ENCODE data around the gene C16orf96. TPM values are rescaled to one million over a fixed set of nuclear protein-coding genes. Genes with fewer than 3 reads are reported as not detected.

The C16orf96 gene
- total and polyA plus RNA-seq, 2 donors (not counting 1 experiment from before 2014, with no cell fraction given): 0.31 to 0.79 TPM

DNA sequence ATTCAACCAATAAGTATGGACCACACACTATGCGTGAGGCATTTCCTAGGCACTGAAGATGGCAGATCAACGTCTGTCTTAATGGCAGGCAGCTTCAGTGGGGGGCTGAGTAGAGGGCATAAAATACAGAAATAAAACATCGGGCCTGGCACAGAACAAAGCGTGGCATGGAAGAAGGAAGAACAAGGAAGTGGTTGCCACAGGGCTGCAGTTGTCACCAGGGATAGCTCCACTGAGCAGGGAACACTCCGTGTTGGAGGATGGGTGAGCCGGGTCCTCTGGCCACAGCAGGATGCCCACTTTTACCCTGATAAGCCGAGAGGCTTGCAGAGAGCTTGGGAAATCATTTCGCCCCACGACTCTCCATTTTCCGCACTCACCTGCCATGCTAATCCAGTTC is 23.9 kb upstream of the C16orf96 start:
- Mint-ChIP-seq H3K4me3 (no peak overlapping the region), H3K27me3 (no peaks in the 10 kb centered on the region), H3K4me1 (peaks cover 28% of the 10 kb centered on the region), H3K27ac (no peak overlapping the region), H3K9me3 (ENCODE audit: insufficient read depth) (no peaks in the 10 kb centered on the region)
- H3K9me3 ChIP-seq (ENCODE audit: control extremely low read depth in 1 of 3, control insufficient read depth in 2 of 3, insufficient read depth in 1 of 3, low read length in 2 of 3): peaks cover 0 to 2% (median 0%) of the 10 kb centered on the region in 3 donors
- intact Hi-C loops (cut with micrococcal nuclease): no loop called here
- H3K27me3 ChIP-seq (replicated peaks in 1 of 4; ENCODE audit: control extremely low read depth in 1 of 4, control insufficient read depth in 3 of 4, insufficient read depth in 4 of 4, low read length in 3 of 4): no peaks in the 10 kb centered on the region
- peaks cover 0 to 5% of the 10 kb centered on the region in 2 experiments for H3K36me3 ChIP-seq (replicated peaks in 1 of 2; ENCODE audit: control extremely low read depth in 1 of 2, control insufficient read depth in 1 of 2, extremely low read depth in 1 of 2, insufficient read depth in 2 of 2, low read length in 1 of 2)
- no peak overlapping the region for H3K9ac ChIP-seq (ENCODE audit: low read length)
- H3K79me2 ChIP-seq (ENCODE audit: control insufficient read depth, insufficient read depth, low read length): peaks cover 44% of the 10 kb centered on the region
- over 99% methylated on average over 10 of the region's 10 CpGs for WGBS (ENCODE audit: insufficient coverage)
- no peak for ATAC-seq (ENCODE audit: low read depth)
- no peaks in the 10 kb centered on the region for H4K20me1 ChIP-seq (ENCODE audit: control insufficient read depth, insufficient read depth, low read length, poor library complexity, severe bottlenecking)
- H3K4me3 ChIP-seq (ENCODE audit: control extremely low read depth in 1 of 5, extremely low read depth in 1 of 5, insufficient read depth in 1 of 5, low read depth in 2 of 5, low read length in 4 of 5): no peak overlapping the region
- no peak for DNase-seq
- ChIA-PET POLR2A (no interaction called here), CTCF (interaction anchor here (1.4 kb wide), 1 partner anchor 18 kb away, joined by 3 read pairs; no protein-coding TSS in a partner anchor)
- H3K4me1 ChIP-seq (ENCODE audit: control insufficient read depth in 2 of 2, insufficient read depth in 2 of 2, low read length in 2 of 2): peaks cover 14 to 25% of the 10 kb centered on the region in 2 donors
- H3K27ac ChIP-seq (ENCODE audit: low read length in 2 of 2): no peak overlapping the region
- no peak overlapping the region for H2AFZ ChIP-seq (ENCODE audit: insufficient read depth, low read depth, low read length, poor library complexity, severe bottlenecking)
- no peak overlapping the region for H3K4me2 ChIP-seq (replicated peaks; ENCODE audit: low read depth, low read length, poor library complexity, severe bottlenecking)
- no peak for TF ChIP-seq EZH2 (IDR thresholded peaks at IDR 0.05; ENCODE audit: borderline replicate concordance, insufficient read depth, low read depth, low read length, poor library complexity, severe bottlenecking)
- TF ChIP-seq, protein P1, sequence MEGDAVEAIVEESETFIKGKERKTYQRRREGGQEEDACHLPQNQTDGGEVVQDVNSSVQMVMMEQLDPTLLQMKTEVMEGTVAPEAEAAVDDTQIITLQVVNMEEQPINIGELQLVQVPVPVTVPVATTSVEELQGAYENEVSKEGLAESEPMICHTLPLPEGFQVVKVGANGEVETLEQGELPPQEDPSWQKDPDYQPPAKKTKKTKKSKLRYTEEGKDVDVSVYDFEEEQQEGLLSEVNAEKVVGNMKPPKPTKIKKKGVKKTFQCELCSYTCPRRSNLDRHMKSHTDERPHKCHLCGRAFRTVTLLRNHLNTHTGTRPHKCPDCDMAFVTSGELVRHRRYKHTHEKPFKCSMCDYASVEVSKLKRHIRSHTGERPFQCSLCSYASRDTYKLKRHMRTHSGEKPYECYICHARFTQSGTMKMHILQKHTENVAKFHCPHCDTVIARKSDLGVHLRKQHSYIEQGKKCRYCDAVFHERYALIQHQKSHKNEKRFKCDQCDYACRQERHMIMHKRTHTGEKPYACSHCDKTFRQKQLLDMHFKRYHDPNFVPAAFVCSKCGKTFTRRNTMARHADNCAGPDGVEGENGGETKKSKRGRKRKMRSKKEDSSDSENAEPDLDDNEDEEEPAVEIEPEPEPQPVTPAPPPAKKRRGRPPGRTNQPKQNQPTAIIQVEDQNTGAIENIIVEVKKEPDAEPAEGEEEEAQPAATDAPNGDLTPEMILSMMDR (IDR thresholded peaks at IDR 0.05): no peak

DNA sequence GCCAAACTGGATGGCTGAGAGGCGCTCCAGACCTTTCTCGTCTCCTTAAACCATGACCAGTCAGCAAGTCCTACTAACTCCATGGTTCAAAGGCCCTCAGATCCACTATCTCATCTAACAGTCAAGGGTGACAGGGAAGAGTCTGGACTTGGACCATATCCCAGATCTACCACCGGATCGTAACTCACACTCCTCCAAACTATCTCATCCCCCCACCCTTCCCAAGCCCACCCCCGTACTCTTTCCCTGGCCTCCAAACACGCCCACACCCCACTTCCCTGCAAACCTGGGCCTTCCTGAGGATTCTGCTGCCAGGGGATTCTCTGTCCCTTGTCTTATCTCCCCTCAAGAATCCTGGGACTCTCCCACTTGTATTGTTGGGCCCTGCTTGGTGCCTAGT is 22.6 kb upstream of the C16orf96 start:
- Histone ChIP-seq H2AFZ (ENCODE audit: insufficient read depth, low read depth, low read length, poor library complexity, severe bottlenecking) (no peak overlapping the region), H3K27me3 (replicated peaks in 1 of 4; ENCODE audit: control extremely low read depth in 1 of 4, control insufficient read depth in 3 of 4, insufficient read depth in 4 of 4, low read length in 3 of 4) (no peaks in the 10 kb centered on the region), H3K4me3 (ENCODE audit: control extremely low read depth in 1 of 5, extremely low read depth in 1 of 5, insufficient read depth in 1 of 5, low read depth in 2 of 5, low read length in 4 of 5) (no peak overlapping the region), H3K4me2 (replicated peaks; ENCODE audit: low read depth, low read length, poor library complexity, severe bottlenecking) (no peak overlapping the region), H3K36me3 (replicated peaks in 1 of 2; ENCODE audit: control extremely low read depth in 1 of 2, control insufficient read depth in 1 of 2, extremely low read depth in 1 of 2, insufficient read depth in 2 of 2, low read length in 1 of 2) (peaks cover 0 to 5% of the 10 kb centered on the region in 2 experiments), H3K4me1 (ENCODE audit: control insufficient read depth in 2 of 2, insufficient read depth in 2 of 2, low read length in 2 of 2) (peaks cover 21 to 26% of the 10 kb centered on the region in 2 donors), H3K79me2 (ENCODE audit: control insufficient read depth, insufficient read depth, low read length) (peaks cover 56% of the 10 kb centered on the region), H3K27ac (ENCODE audit: low read length in 2 of 2) (no peak overlapping the region), H4K20me1 (ENCODE audit: control insufficient read depth, insufficient read depth, low read length, poor library complexity, severe bottlenecking) (no peaks in the 10 kb centered on the region), H3K9me3 (ENCODE audit: control extremely low read depth in 1 of 3, control insufficient read depth in 2 of 3, insufficient read depth in 1 of 3, low read length in 2 of 3) (no peaks in the 10 kb centered on the region), H3K9ac (ENCODE audit: low read length) (no peak overlapping the region)
- CTCF ChIA-PET: no interaction called here
- intact Hi-C loops (cut with micrococcal nuclease): no loop called here
- no peak overlapping the region for H3K27ac Mint-ChIP-seq
- ATAC-seq (ENCODE audit: low read depth): no peak
- no peaks in the 10 kb centered on the region for H3K27me3 Mint-ChIP-seq
- no peak overlapping the region for H3K4me3 Mint-ChIP-seq
- H3K9me3 Mint-ChIP-seq (ENCODE audit: insufficient read depth): no peaks in the 10 kb centered on the region
- H3K4me1 Mint-ChIP-seq: peaks cover 25% of the 10 kb centered on the region
- POLR2A ChIA-PET: no interaction called here
- DNase-seq: no peak
- no peak for TF ChIP-seq EZH2 (IDR thresholded peaks at IDR 0.05; ENCODE audit: borderline replicate concordance, insufficient read depth, low read depth, low read length, poor library complexity, severe bottlenecking)
- TF ChIP-seq, protein P1 (IDR thresholded peaks at IDR 0.05): no peak
- 98% methylated on average over 6 of the region's 6 CpGs for WGBS (ENCODE audit: insufficient coverage)
